Measurements from ENCODE around the gene TRIM43B.
"Not testable (repeated sequence)": the region's sequence is repeated elsewhere in the genome, so short reads cannot be mapped to it uniquely, and the experiment has no call there.

TRIM43B gene

GRCh38 chr2:95433973-95434372 is 50.6 kb downstream of the TRIM43B start:
- DNase-seq: not testable (repeated sequence)

GRCh38 chr2:95433373-95433772 is 51.2 kb downstream of the TRIM43B start:
- not testable (repeated sequence) for DNase-seq

- DNase-seq: not testable (repeated sequence)
Measured at GRCh38 chr2:95429748-95430467, 54.6 kb downstream of the TRIM43B start.

- not testable (repeated sequence) for DNase-seq
Measured at GRCh38 chr2:95427196-95427867, 57.2 kb downstream of the TRIM43B start.
